GM19035 (cell line): ENCODE results near the gene RBP5.
"Not testable (repeated sequence)": the region's sequence is repeated elsewhere in the genome, so short reads cannot be mapped to it uniquely, and the experiment has no call there.

Source experiments
- ATAC-seq: cut with Tn5 transposase; IDR thresholded peaks from one replicate; pipeline ENCODE4 v1.9.1; 2021; ENCODE audit not compliant: unreplicated experiment

The RBP5 gene

DNA sequence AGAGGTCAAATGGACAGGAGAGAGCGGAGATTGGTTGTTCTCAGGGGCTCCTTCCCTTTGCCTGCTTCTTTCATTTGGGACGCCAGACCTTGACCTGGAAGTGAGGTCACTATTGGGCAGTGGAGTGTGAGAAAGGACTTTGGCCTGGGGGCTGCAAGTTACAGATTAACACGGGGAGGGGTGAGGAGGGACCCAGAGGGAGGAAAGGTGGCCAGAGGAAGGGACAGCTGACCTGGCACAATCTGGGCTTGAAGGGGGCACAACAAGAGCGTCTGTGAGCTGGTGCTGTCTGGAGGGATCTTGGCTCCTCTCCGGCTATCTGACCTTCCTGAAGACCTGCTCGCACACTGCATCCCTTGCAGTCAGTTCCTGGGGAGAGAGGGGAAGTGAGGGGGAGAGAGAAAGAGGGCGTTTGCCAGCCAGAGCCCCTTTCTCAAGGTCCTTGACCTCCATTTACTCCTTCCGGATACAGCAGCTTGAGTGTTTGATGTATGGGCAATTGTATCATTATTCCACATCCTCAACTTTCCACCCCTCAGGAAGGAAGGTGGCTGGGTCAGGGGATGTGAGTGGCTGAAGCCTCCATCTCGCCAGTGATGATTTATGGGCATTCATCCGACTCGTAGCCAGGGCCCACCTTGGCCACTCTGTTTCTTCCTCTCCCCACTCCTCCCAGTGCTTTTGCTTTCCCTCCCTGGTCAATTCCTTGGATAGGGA, 4.7 kb downstream of the RBP5 start:
- ATAC-seq: no peak

DNA sequence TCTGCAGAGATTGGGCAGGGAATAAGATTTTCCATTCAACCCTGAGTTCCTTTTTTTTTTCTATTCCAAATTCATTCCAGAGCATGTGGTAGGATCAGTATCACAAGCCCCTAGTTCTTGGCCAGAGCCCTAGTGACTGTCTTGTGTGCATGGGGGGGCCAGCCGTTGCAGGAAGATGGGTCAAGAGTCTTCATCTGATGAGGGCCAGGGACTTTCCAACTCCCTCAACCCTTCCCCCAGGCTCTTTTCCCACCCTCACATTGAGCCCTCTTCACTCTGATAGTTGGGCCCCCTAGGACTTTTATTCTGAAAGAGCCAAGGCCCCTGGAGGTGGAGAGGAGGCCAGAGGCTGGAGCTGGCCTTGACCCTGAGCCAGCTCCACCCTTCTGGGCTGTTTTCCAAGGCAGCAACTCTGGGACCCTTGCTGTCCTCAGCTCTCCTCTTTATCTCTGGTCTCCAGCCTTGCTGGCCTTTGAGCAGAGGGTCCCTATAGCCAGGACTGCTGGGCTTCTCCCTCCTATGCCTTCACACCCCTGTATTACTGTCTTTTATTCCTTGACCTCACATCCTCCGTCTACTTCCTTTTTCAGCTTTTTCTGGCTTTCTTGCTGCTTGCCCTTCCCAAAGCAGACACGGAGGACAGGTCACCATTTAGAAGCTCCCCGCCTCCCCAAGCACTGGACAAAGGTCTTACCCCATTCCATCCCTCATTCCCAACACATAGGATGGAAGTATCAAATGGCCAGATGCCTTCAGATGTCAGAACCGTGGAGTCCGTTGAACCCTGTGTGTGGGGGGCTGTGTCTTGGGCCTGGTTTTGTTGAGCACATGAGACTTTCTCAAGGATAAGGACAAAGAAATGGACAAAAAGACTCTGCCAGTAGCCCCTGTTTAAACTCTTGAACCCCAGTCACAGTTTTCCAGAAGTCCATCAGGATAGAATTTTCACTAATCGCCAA, 5.6 kb downstream of the RBP5 start:
- no peak for ATAC-seq

DNA sequence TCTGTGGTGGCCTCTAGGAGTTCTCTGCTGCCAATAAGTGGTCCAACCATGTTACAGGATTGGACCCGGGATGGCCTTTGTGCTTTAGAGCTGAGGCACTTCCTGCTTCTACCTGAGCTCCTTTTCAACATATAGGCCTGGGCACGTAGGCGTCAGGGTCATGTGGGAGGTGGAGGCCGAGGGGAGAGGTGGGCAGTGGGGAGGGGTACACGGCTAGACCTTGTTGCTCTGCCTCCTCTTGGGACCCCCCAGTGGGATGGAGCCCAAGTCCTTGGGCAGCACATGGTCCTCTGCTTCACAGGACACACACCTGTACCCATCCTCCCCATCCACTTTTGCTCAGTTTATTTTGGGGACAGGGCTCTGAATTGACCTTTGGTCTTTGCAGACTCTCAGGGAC, 7.4 kb downstream of the RBP5 start:
- ATAC-seq: no peak

DNA sequence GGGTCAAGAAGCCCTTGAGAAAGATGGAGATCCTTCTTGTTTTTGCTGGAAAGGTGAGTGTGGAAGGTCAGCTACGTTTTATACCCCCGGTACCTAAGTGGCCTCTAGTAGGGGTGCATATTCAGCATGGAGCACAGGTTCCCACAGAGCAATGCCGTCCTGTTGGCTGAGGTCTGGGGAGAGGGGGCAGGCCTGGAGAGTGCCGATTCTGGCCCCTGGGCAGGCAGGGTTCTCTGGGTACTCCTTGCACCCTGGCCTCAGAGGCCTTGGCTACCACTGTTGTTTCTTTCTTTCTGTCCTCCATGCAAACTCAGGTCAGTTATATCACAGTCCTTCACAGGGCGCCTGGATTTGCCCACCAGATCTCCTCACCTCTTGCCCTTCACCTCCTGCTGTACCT, 8.5 kb downstream of the RBP5 start:
- ATAC-seq: no peak

DNA sequence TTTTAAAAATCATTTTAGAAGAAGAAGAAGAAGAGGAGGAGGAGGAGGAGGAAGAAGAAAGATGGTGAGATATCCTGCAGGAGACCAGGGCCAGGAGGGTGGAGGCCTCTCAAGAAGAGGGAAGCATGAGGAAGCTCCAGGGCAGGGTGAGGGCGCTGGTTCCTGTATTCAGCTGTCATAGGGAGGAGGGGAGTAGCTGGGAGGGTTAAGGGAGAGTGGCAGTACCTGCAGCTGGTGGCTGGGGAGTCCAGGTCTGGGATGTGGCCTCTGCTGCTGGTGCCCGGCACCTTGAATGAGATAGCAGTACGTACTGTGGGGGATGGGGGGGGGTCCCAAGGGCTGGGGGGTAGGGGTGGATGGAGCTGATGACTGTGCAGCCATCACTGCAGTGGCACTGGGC, 9.8 kb downstream of the RBP5 start:
- ATAC-seq: no peak

DNA sequence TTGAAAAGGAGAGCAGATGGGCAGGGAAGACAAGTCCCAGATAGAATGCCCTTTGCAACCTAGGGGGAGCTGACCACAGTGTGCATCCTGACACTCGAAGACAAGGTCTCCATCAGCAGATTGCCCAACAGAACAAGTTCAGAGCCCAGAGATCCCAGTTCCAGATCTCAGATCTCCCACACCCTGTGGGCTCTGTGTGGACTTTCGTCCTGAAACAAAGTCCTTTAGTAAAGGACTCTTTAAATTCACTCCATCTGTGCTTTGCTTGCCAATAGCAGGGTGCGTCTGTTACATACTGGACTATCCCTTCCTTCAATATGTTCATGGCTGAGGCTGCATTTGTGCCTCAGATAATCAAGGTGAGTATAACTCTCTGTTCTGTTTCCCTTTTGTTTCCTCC, 11.0 kb downstream of the RBP5 start:
- ATAC-seq: no peak

DNA sequence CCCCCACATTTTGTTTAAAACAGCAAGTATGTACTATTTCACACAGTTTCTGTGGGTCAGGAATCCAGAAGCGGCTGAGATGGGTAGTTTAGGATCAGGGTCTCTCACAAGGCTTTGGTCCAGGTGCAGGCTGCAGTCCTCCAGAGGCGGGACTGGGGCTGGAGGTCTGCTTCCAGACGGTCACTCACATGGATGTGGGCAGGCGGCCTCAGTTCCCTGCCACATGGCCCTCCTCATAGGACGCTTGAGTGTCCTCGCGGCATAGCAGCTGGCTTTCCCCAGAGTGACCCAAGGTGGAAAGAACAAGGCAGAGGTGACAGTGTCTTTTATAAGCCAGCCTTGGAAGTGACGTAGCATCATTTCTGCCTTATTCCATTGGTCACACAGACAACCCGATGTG, 11.8 kb downstream of the RBP5 start:
- no peak for ATAC-seq

DNA sequence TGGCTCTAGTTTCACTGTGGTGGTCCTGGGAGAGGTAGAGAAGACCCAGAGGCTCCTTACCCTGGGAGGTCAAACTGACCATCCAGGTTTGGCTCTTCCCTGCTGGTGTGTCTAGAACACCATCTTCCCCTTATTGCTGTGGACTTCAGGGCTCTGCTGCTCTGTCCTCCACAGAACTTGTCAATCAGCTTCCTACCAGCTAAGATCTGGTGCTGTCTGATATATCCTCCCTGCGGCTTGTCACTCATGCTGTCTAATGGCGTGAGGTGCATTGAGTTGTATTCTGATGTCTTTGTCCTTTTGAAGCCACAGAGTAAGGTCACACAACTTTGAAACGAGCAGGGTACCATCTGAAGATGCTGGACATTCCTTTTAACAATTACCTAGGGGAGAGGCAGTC, 12.5 kb downstream of the RBP5 start:
- no peak for ATAC-seq

DNA sequence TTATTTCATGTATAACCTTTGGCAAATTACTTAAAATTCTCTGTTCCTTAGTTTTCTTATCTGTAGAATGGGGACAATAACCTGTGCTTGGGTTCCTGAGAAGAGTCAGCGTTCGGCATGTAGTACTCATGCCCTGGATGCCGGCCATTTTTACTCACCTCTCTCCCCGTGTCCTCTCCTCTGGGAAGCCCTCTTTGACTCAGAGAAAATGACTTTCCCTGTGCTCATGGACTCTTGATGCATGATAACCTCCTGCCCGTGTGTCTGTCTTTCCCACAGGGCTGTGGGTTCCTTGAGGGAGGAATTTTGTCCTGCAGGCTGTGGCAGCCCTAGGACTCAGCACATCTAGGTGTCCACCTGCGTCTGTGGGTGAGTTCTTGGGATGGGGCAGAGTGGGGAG, 13.8 kb downstream of the RBP5 start:
- ATAC-seq: no peak

DNA sequence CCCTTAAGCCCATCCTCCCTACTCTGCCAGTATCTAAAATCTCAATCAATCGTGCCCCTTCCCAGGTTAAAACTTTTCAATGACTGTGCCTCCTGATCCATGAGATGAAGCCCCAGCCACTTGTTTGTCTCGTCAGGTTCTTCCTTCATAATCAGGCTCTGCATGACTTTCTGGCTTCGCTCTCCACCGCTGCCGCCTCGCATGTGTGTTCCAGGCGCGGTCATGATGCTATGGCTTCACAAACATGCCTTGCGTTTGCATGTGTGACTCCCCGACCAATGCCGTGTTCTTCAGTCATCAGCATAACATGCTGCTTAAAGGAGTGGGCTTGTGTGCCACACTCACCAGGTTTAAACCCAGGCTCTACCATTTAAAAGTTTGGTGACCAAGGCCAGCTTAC, 14.7 kb downstream of the RBP5 start:
- ATAC-seq: no peak

DNA sequence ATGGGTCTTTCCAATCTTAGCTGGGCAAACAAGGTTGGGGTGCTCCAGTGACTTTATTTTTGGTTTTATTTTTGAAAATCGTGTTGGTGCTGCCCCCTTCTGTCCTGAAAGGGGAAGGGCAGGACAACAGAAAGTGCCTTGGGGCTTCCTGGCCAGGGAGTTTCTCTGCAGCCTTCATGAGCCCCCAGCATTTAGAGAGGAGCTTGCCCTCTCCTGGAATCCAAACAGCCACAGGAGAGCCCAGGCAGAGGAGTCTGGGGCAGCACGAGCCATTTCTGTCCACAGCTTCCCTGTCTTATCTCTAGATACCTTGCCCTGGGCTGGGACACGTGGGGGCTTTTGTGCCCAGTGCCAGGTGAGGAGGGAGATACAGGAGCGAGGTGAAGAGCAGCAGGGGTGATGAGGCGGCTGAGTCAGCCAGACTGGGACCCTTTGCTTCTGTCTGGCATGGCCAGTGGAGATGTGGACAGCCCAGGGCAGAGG, 15.3 kb downstream of the RBP5 start:
- ATAC-seq: no peak

DNA sequence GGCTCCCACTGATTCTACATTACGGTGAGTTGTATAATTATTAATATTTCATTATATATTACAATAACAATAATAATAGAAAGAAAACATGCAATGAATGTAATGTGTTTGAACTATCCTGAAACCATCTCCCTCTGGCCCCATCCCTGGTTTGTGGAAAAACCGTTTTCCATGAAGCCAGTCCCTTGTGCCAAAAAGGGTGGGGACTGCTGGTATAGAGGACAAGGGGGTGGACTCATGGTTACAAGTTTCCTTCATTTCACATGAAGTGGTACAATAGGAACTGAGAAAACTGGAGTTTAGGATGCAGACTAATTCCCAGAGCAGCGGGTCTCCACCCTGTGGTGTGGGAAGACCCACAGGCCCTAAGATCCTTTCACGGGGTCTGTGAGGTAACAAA, 16.6 kb downstream of the RBP5 start:
- ATAC-seq: no peak

DNA sequence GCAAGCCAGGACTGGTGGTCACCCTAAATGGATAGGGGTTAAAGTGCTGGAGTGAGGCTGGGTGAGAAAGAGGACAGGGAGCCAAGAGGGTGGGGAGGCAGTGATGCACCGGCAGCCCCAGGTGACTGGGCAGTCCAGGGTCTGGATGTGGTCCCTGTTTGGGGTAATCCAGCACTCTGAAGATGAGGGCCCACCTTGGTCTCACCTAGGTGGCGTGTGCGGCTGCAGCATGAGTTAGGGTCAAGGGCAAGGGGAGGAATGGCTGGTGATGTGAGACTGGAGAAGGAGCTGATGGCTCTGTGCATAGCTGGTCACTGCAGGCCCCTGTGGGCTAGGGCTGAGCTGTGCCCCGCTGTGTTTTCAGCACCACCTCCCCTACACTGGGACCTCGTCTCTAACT, 18.0 kb downstream of the RBP5 start:
- no peak for ATAC-seq

DNA sequence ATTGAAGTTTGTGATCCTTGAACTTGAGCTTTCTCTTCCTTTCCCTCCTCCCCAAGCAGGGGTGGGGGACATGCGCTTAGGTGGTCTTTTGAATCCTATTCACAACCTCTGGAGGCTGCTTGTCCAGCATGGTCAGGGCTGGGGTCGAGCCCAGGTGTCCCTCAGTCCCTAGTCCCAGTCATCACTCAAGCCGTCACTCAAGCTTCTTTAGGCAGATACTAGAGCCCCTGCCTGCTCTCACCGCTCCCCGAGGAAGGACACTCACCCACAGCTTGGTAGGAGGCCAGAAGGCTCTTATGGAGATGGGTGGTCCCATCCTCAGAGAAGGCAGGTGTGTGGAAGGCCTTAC, 19.1 kb downstream of the RBP5 start:
- no peak for ATAC-seq

DNA sequence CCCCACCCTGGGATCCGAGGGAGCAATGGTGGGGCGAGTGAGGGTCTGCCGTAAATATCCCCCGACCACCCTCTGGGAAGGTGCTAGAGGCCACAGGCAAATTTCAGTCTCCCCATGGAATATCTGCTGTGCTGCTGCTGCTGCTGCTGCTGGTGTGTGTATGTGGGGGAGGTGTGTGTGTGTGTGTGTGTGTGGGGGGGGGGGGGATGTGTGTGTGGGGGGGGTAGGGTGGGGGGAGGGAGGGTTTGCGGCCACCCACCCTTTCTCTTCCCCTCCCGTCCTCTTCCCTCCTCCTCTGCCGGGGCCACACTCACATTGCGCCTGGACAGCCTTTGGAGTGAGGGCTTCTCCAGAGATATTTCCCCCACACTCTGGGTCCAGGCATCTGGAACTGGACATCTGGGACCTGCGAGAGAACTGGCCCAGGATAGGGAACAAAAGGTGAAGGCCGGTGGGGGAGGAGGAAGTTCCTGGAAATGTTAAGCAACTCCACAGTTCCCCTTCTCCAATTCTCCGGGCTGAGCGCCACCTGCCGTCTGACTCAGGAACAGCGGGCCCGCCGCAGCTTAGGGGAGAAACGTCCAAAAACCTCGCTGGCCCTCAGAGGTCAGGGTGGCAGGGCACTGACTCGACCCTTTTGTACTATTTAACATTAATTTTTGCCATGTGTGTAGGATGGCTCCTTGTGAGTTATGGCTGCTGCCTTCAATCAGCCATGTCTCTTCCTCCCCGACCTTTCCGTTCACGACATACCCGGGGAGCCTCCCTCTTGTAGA, 19.7 kb downstream of the RBP5 start, which contains the start of gene C1RL:
C1RL (minus strand) TSS at position 419 of the 776 bp plus-strand sequence; CDS start at position 385, 34 bp downstream.
- ATAC-seq: peak; percentile 40

DNA sequence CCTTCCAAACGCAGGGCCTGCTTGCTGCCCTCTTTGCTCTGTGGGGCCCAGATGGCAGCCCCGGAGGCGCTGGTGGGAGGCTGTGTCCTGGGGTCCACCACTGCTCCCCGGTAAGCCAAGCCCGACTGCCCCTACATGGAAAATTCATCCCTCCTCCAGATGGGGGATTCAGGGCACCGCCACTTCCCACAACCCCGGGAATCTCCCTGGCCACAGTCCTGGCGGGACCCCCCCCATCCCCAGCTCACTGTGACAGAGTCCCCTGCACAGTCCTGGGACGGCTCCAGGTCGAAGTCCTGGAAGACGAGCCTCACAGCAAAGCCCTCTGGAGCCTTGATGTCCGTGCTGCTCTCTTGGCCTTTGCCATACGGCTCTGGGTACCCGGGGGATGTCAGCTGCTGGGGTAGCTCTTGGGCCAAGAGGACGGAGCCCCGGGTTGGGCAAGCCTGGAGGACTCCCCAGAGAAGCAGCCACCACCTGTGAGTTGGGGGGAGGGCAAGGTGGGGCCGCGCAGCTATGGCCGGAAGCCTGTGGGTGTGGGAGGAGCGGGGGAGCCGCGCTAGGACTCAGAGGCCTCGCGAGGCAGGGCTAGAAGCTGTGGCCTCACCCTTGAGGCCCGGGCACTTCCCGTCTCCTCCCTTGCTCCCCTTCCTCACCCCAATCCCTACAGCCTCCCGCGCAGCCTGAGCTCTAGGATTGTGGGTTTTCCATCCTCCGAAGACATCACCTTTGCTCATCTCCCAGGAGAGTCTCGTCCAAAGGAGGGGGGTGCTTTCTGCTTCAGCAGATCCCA, 20.5 kb downstream of the RBP5 start:
- ATAC-seq: peak; percentile 88

DNA sequence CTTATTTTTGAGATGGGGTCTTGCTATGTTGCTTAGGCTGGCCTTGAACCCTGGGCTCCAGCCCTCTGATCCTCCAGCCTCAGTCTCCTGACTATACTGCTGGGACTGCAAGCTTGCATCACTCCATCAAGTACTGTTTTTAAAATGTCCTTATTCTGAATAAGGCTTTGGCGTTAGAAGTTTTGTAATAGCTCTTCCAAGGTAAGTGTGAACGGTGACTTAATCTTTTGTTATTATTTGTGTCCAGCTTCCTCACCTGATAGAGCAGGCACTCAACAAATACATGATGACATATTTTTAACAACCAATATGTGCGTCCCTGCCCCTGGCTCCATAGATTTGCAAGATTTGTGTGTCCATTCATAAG, 21.1 kb downstream of the RBP5 start:
- no peak for ATAC-seq

DNA sequence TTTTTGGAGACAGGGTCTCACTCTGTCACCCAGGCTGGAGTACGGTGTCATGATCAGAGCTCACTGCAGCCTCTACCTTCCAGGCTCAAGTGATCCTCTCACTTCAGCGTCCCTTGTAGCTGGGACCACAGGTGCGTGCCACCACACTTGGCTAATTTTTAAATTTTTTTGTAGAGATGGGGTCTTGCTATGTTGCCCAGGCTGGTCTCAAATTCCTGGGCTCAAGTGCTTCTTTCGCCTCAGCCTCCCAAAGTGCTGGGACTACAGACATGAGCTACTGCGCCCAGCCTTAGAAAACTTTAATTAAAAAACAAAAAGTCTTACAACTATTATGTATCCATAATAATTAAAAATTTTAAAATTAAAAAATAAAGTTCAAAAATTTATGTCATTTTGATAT, 21.5 kb downstream of the RBP5 start:
- ATAC-seq: not testable (repeated sequence)

DNA sequence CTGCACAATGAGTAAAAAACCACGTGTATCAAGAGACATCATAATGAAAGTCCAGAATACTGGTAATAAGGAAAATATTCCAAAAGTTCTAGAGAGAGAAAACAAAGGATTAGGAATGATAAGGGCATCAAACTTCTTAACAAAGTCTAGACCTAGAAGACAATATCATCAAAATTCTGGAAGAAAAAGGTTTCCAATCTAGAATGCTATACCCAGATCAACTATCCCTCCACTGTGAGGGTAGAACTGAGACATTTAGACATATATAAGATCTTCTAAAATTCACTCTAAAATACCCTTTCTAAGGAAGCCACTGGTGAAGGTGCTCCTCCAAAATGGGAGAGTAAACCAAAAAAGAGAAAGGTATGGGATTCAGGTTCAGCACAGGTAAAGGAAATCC, 22.6 kb downstream of the RBP5 start:
- ATAC-seq: no peak

DNA sequence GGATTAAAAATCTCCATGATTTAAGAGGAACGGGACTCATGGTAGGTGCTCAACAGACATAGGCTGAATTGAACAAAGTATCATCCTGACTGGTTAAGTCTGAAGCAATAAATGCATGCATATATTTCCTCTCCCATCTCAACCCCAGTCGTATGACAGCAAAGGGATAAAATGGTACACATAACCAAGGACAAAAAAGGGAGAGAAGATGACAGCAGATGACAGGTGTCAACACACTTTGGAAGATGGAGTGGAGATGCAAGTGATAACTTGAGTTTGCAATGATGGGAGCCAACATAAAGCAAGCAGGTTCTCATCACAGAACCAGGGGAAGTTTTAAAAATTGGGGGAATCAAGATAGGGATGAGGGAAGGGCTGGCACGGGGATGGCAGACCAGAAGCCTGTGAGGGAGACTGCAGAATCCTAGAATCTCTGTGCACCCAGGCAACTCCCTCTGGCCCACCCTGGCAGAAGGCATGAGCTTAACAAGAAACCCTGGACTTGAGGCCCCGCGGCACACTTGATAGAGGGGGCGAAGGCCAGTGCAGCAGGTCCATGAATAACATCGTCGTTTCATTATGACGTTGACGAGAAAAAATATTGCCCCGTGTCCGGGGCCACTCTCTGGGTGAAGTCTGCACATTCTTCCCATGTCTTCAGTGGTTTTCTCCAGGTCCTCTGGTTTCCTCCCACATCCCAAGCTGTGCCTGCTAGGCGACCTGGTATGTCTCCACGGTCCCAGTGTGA, 24.7 kb downstream of the RBP5 start:
- no peak for ATAC-seq
